ENCODE measurements around the gene SLC29A3. TPM values are rescaled to one million over a fixed set of nuclear protein-coding genes. Genes with fewer than 3 reads are reported as not detected.

Gene SLC29A3
- total and polyA plus RNA-seq, 2 donors from 2014 or later, result 5.3 to 5.7 TPM

DNA sequence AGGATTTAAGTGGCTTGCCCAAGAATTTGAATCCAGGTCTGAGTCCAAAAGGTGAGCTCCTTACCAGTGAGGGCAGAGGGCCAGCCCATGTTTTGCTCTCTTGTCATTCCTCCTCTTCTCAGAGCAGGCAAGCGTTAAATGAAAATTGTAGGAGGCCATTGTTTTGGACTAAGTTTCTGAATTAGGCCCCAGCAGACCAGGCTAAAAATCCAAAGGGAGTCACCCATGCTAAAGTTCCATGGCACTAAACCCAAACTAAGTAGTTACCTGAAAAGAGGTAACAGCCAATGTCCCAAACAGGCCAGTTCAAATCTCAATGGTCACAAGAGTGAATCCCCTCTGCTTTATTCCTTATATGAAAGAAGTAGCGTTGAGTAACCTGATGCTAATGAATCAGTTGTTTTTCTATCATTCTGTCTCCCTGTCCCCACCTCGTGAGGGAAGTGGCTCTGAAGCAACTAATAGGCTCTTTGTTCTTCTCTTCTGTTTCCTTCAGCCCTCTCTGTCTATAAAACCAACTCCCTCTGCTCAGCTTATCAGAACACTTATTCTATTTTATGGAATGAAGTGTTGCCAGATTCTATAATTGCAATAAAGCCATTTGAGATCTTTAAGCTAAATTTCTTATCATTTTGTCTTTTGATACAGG, 60.2 kb downstream of the SLC29A3 start:
- H3K36me3 ChIP-seq (ENCODE audit: control insufficient read depth in 2 of 3, insufficient read depth in 3 of 3, low read length in 3 of 3), result no peaks in the 10 kb centered on the region
- TF ChIP-seq, protein P1, sequence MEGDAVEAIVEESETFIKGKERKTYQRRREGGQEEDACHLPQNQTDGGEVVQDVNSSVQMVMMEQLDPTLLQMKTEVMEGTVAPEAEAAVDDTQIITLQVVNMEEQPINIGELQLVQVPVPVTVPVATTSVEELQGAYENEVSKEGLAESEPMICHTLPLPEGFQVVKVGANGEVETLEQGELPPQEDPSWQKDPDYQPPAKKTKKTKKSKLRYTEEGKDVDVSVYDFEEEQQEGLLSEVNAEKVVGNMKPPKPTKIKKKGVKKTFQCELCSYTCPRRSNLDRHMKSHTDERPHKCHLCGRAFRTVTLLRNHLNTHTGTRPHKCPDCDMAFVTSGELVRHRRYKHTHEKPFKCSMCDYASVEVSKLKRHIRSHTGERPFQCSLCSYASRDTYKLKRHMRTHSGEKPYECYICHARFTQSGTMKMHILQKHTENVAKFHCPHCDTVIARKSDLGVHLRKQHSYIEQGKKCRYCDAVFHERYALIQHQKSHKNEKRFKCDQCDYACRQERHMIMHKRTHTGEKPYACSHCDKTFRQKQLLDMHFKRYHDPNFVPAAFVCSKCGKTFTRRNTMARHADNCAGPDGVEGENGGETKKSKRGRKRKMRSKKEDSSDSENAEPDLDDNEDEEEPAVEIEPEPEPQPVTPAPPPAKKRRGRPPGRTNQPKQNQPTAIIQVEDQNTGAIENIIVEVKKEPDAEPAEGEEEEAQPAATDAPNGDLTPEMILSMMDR (IDR thresholded peaks at IDR 0.05; ENCODE audit: borderline replicate concordance, extremely low read depth, insufficient read depth), result no peak
- H3K4me1 ChIP-seq (ENCODE audit: control insufficient read depth in 2 of 3, insufficient read depth in 2 of 3, low read depth in 1 of 3, low read length in 3 of 3), result peaks cover 0 to 4% (median 0%) of the 10 kb centered on the region in 3 donors
- H3K9me3 ChIP-seq (ENCODE audit: control insufficient read depth in 2 of 3, insufficient read depth in 1 of 3, low read length in 3 of 3), result no peaks in the 10 kb centered on the region
- H3K27me3 ChIP-seq (ENCODE audit: control insufficient read depth, insufficient read depth, low read length), result no peaks in the 10 kb centered on the region
- no peak overlapping the region for H3K4me3 ChIP-seq (ENCODE audit: low read length in 3 of 3)
- intact Hi-C loops (cut with DNase I), result no loop called here
- no peak for FAIRE-seq
- H3K9ac ChIP-seq (ENCODE audit: low read length in 3 of 3), result no peak overlapping the region
- DNase-seq, result no peak
- H3K27ac ChIP-seq (ENCODE audit: low read depth in 2 of 2, low read length in 2 of 2), result no peak overlapping the region

DNA sequence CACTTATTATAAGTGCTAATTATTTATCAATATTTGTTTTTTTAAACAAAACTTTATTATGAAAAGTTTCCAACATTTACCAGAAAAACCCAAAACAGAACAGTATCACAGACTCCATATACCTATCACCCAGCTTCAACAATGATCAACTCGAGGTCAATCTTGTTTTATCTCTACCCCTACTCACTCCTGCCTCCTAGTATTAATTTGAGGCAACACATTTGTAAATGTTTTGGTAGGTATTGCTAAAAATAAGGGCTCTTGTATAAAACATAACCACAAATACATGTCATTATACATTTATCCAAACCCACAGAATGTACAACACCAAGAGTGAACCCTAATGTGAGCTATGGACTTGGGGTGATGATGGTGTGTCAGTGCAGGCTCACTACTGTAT, 61.8 kb downstream of the SLC29A3 start:
- H3K36me3 ChIP-seq (ENCODE audit: control insufficient read depth in 2 of 3, insufficient read depth in 3 of 3, low read length in 3 of 3), result no peaks in the 10 kb centered on the region
- no peak overlapping the region for H3K27ac ChIP-seq (ENCODE audit: low read depth in 2 of 2, low read length in 2 of 2)
- H3K9me3 ChIP-seq (ENCODE audit: control insufficient read depth in 2 of 3, insufficient read depth in 1 of 3, low read length in 3 of 3), result no peaks in the 10 kb centered on the region
- H3K9ac ChIP-seq (ENCODE audit: low read length in 3 of 3), result no peak overlapping the region
- TF ChIP-seq, protein P1 (IDR thresholded peaks at IDR 0.05; ENCODE audit: borderline replicate concordance, extremely low read depth, insufficient read depth), result no peak
- DNase-seq (no peak), FAIRE-seq (no peak)
- peaks cover 0 to 4% (median 0%) of the 10 kb centered on the region in 3 donors for H3K4me1 ChIP-seq (ENCODE audit: control insufficient read depth in 2 of 3, insufficient read depth in 2 of 3, low read depth in 1 of 3, low read length in 3 of 3)
- intact Hi-C loops (cut with DNase I), result no loop called here
- H3K27me3 ChIP-seq (ENCODE audit: control insufficient read depth, insufficient read depth, low read length), result no peaks in the 10 kb centered on the region
- no peak overlapping the region for H3K4me3 ChIP-seq (ENCODE audit: low read length in 3 of 3)

DNA sequence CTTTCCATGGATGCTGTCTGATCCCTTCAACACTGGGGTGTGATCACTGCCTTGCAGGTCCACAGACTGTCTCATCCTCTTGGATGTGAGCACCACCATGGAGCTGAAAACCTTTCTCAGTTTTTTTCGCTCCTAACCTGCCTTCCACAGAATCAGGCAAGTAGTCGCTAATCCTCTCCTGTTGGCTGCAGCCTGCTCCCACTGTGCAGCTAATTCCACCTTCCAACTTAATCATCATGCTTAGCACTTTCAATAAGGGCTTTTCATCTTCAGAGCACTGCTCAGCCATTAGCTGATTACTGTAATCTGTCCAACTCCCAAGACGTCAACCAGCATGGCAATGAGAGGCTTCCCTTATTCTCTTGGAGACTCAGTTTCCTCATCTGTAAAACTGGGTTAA, 62.6 kb downstream of the SLC29A3 start:
- DNase-seq, result no peak
- H3K27me3 ChIP-seq (ENCODE audit: control insufficient read depth, insufficient read depth, low read length), result no peaks in the 10 kb centered on the region
- H3K4me3 ChIP-seq (ENCODE audit: low read length in 3 of 3), result no peak overlapping the region
- H3K36me3 ChIP-seq (ENCODE audit: control insufficient read depth in 2 of 3, insufficient read depth in 3 of 3, low read length in 3 of 3), result no peaks in the 10 kb centered on the region
- peaks cover 0 to 4% (median 0%) of the 10 kb centered on the region in 3 donors for H3K4me1 ChIP-seq (ENCODE audit: control insufficient read depth in 2 of 3, insufficient read depth in 2 of 3, low read depth in 1 of 3, low read length in 3 of 3)
- intact Hi-C loops (cut with DNase I), result no loop called here
- no peak overlapping the region for H3K27ac ChIP-seq (ENCODE audit: low read depth in 2 of 2, low read length in 2 of 2)
- TF ChIP-seq, protein P1 (IDR thresholded peaks at IDR 0.05; ENCODE audit: borderline replicate concordance, extremely low read depth, insufficient read depth), result no peak
- H3K9me3 ChIP-seq (ENCODE audit: control insufficient read depth in 2 of 3, insufficient read depth in 1 of 3, low read length in 3 of 3), result no peaks in the 10 kb centered on the region
- no peak overlapping the region for H3K9ac ChIP-seq (ENCODE audit: low read length in 3 of 3)
- no peak for FAIRE-seq

DNA sequence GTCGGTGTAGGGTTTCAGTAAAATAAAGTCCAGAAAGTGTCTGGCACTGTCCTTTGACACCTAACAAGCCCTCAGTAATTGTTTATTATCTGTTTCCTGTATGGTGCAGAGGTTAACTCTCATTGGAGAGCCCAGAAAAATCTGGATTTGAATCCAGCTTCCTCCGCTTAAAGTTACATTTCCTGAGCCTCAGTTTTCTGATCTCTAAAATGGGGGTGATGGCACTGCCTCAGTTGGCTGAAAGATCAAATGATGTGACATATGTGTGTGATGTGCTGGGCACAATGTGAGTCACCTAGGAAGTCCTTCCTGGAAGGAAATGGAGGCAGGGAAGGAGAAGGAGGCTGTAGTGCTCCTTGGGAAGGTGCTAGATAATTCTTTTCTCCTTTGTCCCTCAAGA, 63.0 kb downstream of the SLC29A3 start:
- Histone ChIP-seq H3K4me3 (ENCODE audit: low read length in 3 of 3) (no peak overlapping the region), H3K9me3 (ENCODE audit: control insufficient read depth in 2 of 3, insufficient read depth in 1 of 3, low read length in 3 of 3) (no peaks in the 10 kb centered on the region), H3K4me1 (ENCODE audit: control insufficient read depth in 2 of 3, insufficient read depth in 2 of 3, low read depth in 1 of 3, low read length in 3 of 3) (peaks cover 0 to 4% (median 0%) of the 10 kb centered on the region in 3 donors), H3K36me3 (ENCODE audit: control insufficient read depth in 2 of 3, insufficient read depth in 3 of 3, low read length in 3 of 3) (no peaks in the 10 kb centered on the region), H3K9ac (ENCODE audit: low read length in 3 of 3) (no peak overlapping the region), H3K27ac (ENCODE audit: low read depth in 2 of 2, low read length in 2 of 2) (no peak overlapping the region), H3K27me3 (ENCODE audit: control insufficient read depth, insufficient read depth, low read length) (no peaks in the 10 kb centered on the region)
- DNase-seq (no peak), FAIRE-seq (no peak)
- TF ChIP-seq, protein P1 (IDR thresholded peaks at IDR 0.05; ENCODE audit: borderline replicate concordance, extremely low read depth, insufficient read depth), result no peak
- intact Hi-C loops (cut with DNase I), result no loop called here
